AG04450 (cell line): Measurements from ENCODE around the gene TRPM5. TPM values are rescaled to one million over a fixed set of nuclear protein-coding genes. Genes with fewer than 3 reads are reported as not detected.

Source experiments
- CTCF ChIA-PET: fragments of 300-600, 350-600 bp; formaldehyde crosslinking; extraction: SDS; loops from one replicate; lab custom pipeline; 2022; ENCODE audit warnings: antibody characterized with exemption, inconsistent platforms; lab: Charles Lee
- POLR2A ChIA-PET: fragments of 350-600 bp; formaldehyde crosslinking; extraction: SDS; loops from one replicate; lab custom pipeline; 2021; ENCODE audit warnings: antibody characterized with exemption, inconsistent platforms; lab: Yijun Ruan, JAX
- DNase-seq: peaks from one replicate; pipeline ENCODE4 v3.0.0-alpha.2; 2011; ENCODE audit warnings: low read depth, low spot score
- H3K27ac ChIP-seq: one replicate; pipeline ENCODE4 v1.5.1; 2012; ENCODE audit warnings: low read depth, low read length, control low read depth
- H3K27me3 ChIP-seq: one replicate; pipeline ENCODE4 v1.6.0; 2012; ENCODE audit warnings: low read length; ENCODE audit not compliant: control insufficient read depth, insufficient read depth
- H3K4me3 ChIP-seq: 2 replicates; pipeline ENCODE4 v1.5.1; 2011; ENCODE audit warnings: mild to moderate bottlenecking, low read depth, low read length, control low read depth
- H3K9me3 ChIP-seq: 2 replicates; pipeline ENCODE4 v1.5.1; 2012; ENCODE audit warnings: low read length; ENCODE audit not compliant: control insufficient read depth, insufficient read depth
- CTCF ChIP-seq: IDR thresholded peaks from 2 replicates; pipeline ENCODE4 v1.5.1; 2011; ENCODE audit warnings: low read depth, low read length, control low read depth, inconsistent platforms
- polyA plus RNA-seq: library from polyadenylated mRNA; depleted of rRNA; stranded (reverse); fragments of >200 nt; gene quantifications from 2 replicates; pipeline ENCODE4 v1.2.3, GENCODE V29; 2011

TRPM5 gene
- polyA plus RNA-seq, 1 experiment = not detected

- no peak overlapping the region for H3K4me3 ChIP-seq
- no peaks in the 10 kb centered on the region; the same call in none of the 2 replicates for H3K9me3 ChIP-seq
- POLR2A ChIA-PET = no interaction called here
- H3K27ac ChIP-seq = no peak overlapping the region
- H3K27me3 ChIP-seq = peaks cover 4% of the 10 kb centered on the region
- CTCF ChIA-PET = interaction anchor here (3.1 kb wide), 1 partner anchor 104 kb away, joined by 38 read pairs; no protein-coding TSS in a partner anchor
- peak; percentile 83 for TF ChIP-seq CTCF
- no peak for DNase-seq
Observed at GRCh38 chr11:2428322-2428795, 16.0 kb downstream of the TRPM5 start.

GRCh38 chr11:2427721-2428321 lies 16.5 kb downstream of the TRPM5 start:
- TF ChIP-seq CTCF = no peak
- no peak overlapping the region for H3K4me3 ChIP-seq
- ChIA-PET POLR2A (no interaction called here), CTCF (interaction anchor here (3.1 kb wide), 1 partner anchor 104 kb away, joined by 38 read pairs; no protein-coding TSS in a partner anchor)
- H3K9me3 ChIP-seq = no peaks in the 10 kb centered on the region; the same call in none of the 2 replicates
- H3K27me3 ChIP-seq = peaks cover 4% of the 10 kb centered on the region
- H3K27ac ChIP-seq = no peak overlapping the region
- DNase-seq = no peak

GRCh38 chr11:2426826-2427521 lies 17.3 kb downstream of the TRPM5 start:
- no peak for DNase-seq
- POLR2A ChIA-PET = no interaction called here
- Histone ChIP-seq H3K27ac (no peak overlapping the region), H3K4me3 (no peak overlapping the region), H3K9me3 (no peaks in the 10 kb centered on the region; the same call in none of the 2 replicates), H3K27me3 (peaks cover 3% of the 10 kb centered on the region)
- CTCF ChIA-PET = interaction anchor here (3.1 kb wide), 1 partner anchor 105 kb away, joined by 38 read pairs; no protein-coding TSS in a partner anchor
- no peak for TF ChIP-seq CTCF

- POLR2A ChIA-PET = no interaction called here
- Histone ChIP-seq H3K27me3 (peaks cover 5% of the 10 kb centered on the region), H3K27ac (no peak overlapping the region), H3K4me3 (no peak overlapping the region), H3K9me3 (no peaks in the 10 kb centered on the region; the same call in none of the 2 replicates)
- CTCF ChIA-PET = interaction anchor here (3.1 kb wide), 1 partner anchor 106 kb away, joined by 38 read pairs; no protein-coding TSS in a partner anchor
- no peak for TF ChIP-seq CTCF
- DNase-seq = no peak
Observed at GRCh38 chr11:2426221-2426620, 18.1 kb downstream of the TRPM5 start.
